Glomerular endothelial cell (primary cell): ENCODE results near the gene SAP25. TPM values are rescaled to one million over a fixed set of nuclear protein-coding genes. Genes with fewer than 3 reads are reported as not detected.
A peak's percentile ranks its signal among the peaks of the same experiment; 100 is the strongest.
"Not testable (repeated sequence)": the region's sequence is repeated elsewhere in the genome, so short reads cannot be mapped to it uniquely, and the experiment has no call there.

ENCODE experiments used
- DNase-seq: peaks from one replicate; pipeline ENCODE4 v3.0.0-alpha.2; 2011; ENCODE audit warnings: low read depth, low spot score; ENCODE audit errors: extremely low read depth
- total RNA-seq: library from RNA; depleted of rRNA; stranded (reverse); fragments of >200 nt; gene quantifications from 2 replicates; pipeline ENCODE4 v1.2.3, GENCODE V29; 2015

Gene SAP25
- total RNA-seq, 1 donor from 2014 or later: 1.8 TPM

DNA sequence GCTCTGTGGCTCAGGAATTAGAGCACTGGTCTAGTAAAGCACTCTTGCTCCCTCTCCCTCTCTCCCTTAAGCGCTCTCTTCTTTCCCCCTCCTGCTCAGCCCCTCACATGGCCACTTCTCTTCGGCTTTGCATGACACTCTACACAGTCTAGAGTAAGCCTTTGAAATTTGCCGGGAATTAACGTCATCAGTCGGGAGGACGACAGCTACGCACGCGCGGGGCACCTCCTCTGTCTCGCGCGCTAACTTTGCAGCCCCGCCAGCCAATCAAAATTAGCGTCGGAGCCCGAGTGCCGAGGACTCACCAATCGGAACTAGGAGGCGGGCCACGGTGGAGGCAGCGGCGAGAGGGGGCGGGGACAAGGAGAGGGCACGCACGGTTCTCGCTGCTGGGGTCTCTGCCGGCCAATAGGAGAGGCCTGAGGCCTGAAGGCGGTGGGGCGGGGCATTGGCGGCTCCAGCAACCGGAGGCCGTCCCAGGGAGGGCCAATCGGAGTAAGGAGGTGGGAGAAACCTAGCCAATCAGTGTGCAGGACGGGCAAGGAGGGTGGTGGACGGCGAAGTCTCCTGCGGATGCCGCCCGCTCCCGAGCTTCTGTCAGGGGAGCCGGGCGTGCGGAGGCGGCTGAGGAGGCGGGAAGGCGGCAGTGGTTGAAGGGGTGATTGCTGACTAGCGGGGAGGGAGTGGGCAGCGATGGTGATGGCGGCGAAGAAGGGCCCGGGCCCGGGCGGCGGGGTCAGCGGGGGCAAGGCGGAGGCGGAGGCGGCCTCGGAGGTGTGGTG, 34.9 kb downstream of the SAP25 start, which contains the start of gene AGFG2:
Gene AGFG2, plus strand, starts transcription at position 550 of the 782 bp plus-strand sequence. Its CDS starts 144 bp downstream, at position 694.
- DNase-seq: peak; percentile 86

DNA sequence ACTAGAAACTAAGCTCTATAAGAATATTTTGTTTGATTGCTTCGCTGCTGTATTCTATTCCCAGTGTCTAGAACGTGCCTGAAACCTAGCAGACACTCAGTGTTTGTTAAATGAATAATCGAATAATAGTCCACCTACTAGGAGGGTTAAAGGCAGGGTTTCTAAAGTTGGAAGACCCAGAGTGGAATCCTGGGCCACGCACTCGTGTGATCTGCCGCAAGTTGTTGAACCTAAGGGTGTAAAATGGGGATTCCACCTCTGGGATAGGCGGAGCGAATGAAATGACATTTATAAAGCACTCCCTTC, 35.4 kb downstream of the SAP25 start:
- no peak for DNase-seq

DNA sequence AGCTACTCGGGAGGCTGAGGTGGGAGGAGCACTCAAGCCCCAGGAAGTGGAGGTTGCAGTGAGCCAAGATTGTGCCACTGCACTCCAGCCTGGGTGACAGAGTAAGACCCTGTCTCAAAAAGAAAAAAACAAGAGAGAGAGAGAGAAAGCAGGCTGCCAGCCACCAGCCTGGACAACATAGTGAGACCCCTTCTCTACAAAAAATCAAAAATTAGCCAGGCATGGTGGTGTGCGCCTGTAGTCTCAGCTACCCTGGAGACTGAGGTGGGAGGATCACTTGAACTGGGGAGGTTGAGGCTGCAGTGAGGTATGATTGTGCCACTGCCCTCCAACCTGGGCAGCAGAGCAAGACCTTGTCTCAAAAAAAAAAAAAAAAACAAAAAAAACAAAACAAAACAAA, 37.0 kb downstream of the SAP25 start:
- not testable (repeated sequence) for DNase-seq

DNA sequence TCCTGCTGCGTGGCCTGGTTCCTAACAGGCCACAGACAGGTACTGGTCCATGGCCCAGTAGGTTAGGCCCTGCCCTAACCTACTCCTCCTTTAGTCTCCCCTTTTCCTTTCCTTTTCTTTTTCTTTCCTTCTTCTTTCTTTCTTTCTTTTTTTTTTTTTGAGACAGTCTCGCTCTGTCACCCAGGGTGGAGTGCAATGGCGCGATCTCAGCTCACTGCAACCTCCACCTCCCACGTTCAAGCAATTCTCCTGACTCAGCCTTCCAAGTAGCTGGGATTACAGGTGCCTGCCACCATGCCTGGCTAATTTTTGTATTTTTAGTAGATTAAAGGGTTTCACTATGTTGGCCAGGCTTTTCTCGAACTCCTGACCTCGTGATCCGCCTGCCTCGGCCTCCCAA, 37.7 kb downstream of the SAP25 start:
- DNase-seq: not testable (repeated sequence)

DNA sequence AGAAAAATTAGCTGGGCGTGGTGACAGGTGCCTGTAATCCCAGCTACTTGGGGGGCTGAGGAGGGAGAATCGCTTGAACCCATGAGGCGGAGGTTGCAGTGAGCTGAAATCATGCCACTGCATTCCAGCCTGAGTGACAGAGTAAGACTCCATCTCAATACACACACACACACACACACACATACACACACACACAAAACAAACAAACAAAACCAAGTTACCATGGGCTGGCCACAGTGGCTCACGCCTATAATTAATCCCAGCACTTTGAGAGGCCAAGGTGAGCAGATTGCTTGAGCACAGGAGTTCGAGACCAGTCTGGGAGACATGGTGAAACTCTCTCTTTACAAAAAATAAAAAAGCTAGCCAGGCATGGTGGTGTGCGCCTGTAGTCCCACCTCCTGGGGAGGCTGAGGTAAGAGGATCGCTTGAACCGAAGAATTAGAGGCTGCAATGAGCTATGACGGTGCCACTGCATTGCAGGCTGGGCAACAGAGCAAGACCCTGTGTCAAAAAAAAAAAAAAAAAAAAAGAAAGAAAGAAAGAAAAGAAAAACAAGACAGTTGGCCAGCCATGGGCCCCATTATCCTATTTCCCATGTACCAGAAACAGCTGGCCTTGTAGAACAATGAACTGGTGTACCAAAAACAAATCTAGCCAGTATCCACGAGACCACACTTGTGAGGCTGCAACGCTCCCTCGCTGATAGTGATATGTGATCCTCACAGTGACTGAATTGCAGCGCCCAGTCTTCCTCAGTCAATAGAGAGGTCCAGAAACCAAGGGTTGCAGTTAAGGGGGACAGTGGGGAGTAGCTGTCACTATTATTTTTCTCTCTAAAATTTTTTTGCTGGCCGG, 41.3 kb downstream of the SAP25 start:
- DNase-seq: no peak

DNA sequence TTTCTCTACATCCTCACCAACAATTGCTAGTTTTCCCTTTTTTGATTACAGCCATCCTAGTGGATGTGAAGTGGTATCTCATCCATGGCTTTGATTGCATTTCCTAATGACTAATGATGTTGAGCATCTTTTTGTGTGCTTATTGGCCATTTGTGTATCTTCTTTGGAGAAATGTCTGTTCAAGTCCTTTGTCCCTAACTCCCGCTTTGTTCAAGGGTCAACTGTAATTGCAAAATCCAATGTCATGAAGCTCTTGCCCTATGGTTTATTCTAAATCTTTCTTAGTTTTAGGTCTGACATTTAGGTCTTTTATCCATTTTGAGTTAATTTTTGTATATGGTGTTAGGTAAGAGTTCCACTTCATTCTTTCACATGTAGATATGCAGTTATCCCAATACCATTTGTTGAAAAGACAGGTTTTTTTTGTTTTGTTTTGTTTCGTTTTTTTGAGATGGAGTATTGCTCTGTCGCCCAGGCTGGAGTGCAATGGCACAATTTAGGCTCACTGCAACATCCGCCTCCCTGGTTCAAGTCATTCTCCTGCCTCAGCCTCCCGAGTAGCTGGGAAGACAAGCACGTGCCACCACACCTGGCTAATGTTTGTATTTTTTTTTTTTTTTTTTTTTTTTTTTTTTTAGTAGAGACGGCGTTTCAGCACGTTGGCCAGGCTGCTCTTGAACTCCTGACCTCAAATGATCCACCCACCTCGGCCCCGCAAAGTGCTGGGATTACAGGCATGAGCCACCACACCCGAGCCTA, 45.4 kb downstream of the SAP25 start:
- not testable (repeated sequence) for DNase-seq

DNA sequence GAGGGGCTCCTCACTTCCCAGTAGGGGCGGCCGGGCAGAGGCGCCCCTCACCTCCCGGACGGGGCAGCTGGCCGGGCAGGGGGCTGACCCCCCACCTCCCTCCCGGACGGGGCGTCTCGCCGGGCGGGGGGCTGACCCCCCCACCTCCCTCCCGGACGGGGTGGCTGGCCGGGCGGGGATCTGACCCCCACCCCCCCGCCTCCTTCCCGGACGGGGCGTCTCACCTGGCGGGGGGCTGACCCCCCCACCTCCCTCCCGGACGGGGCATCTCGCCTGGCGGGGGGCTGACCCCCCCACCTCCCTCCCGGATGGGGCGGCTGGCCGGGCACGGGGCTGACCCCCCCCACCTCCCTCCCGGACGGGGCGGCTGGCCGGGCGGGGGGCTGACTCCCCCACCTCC, 50.5 kb downstream of the SAP25 start:
- not testable (repeated sequence) for DNase-seq

Other genes starting within 250 kb of the SAP25 start
- gene PILRB, start 215.8 kb downstream of the SAP25 start, total RNA-seq: 12.0 and 36.8 TPM in 2 replicates
- 2.5 TPM in 1 of 2 replicates, not detected in the other for gene PILRA, start 200.4 kb downstream of the SAP25 start, total RNA-seq
- 0.78 and 4.5 TPM in 2 replicates for gene ZCWPW1, start 145.2 kb downstream of the SAP25 start, total RNA-seq
- gene MEPCE, start 144.1 kb downstream of the SAP25 start, total RNA-seq: 32.9 and 41.1 TPM in 2 replicates
- gene PPP1R35, start 137.4 kb downstream of the SAP25 start, total RNA-seq: 31.7 and 42.9 TPM in 2 replicates
- 1.0 TPM in 1 of 2 replicates, not detected in the other for gene SPACDR, start 109.6 kb downstream of the SAP25 start, total RNA-seq
- gene TSC22D4, start 94.7 kb downstream of the SAP25 start, total RNA-seq: 66.1 and 75.2 TPM in 2 replicates
- 2.5 and 3.6 TPM in 2 replicates for gene NYAP1, start 90.0 kb downstream of the SAP25 start, total RNA-seq
- gene AGFG2, start 34.7 kb downstream of the SAP25 start, total RNA-seq: 29.2 and 37.3 TPM in 2 replicates
- 42.4 and 93.0 TPM in 2 replicates for gene LRCH4, start 12.2 kb upstream of the SAP25 start, total RNA-seq
- gene FBXO24, start 12.4 kb upstream of the SAP25 start, total RNA-seq: not detected in 2 replicates
- 2.9 and 5.7 TPM in 2 replicates for gene PCOLCE, start 28.5 kb upstream of the SAP25 start, total RNA-seq
- gene MOSPD3, start 38.6 kb upstream of the SAP25 start, total RNA-seq: 21.2 and 28.9 TPM in 2 replicates
- 0.29 TPM in 1 of 2 replicates, not detected in the other for gene TFR2, start 67.7 kb upstream of the SAP25 start, total RNA-seq
- gene ACTL6B, start 82.5 kb upstream of the SAP25 start, total RNA-seq: not detected in 2 replicates
- gene GNB2, start 99.8 kb upstream of the SAP25 start, total RNA-seq: 315 and 318 TPM in 2 replicates
- gene GIGYF1, start 120.3 kb upstream of the SAP25 start, total RNA-seq: 14.4 and 25.7 TPM in 2 replicates
- gene POP7, start 132.2 kb upstream of the SAP25 start, total RNA-seq: 27.8 and 37.2 TPM in 2 replicates
- gene EPO, start 146.6 kb upstream of the SAP25 start, total RNA-seq: not detected in 2 replicates
- not detected in 2 replicates for gene ZAN, start 159.7 kb upstream of the SAP25 start, total RNA-seq